GM19240 (cell line): ENCODE data around the gene RPTOR.

Source experiments
- DNase-seq: peaks from one replicate; pipeline ENCODE4 v3.0.0; 2011; ENCODE audit warnings: low spot score; ENCODE audit not compliant: insufficient read length

Gene RPTOR

GRCh38 chr17:80956321-80957190, 411.9 kb downstream of the RPTOR start:
- no peak for DNase-seq

GRCh38 chr17:80957461-80957941, 412.9 kb downstream of the RPTOR start:
- DNase-seq: no peak

- DNase-seq: no peak
These were observed 414.8 kb downstream of the RPTOR start for GRCh38 chr17:80959330-80960036.

- no peak for DNase-seq
These were observed 415.6 kb downstream of the RPTOR start for GRCh38 chr17:80960037-80960796.

GRCh38 chr17:80960797-80961452, 416.3 kb downstream of the RPTOR start:
- DNase-seq: no peak

GRCh38 chr17:80961541-80962330, 417.1 kb downstream of the RPTOR start:
- DNase-seq: no peak

GRCh38 chr17:80962356-80963329, 418.0 kb downstream of the RPTOR start:
- no peak for DNase-seq

GRCh38 chr17:80963812-80964543, 419.3 kb downstream of the RPTOR start:
- DNase-seq: no peak

GRCh38 chr17:80964544-80964856, 419.9 kb downstream of the RPTOR start:
- no peak for DNase-seq

GRCh38 chr17:80964859-80965580, 420.4 kb downstream of the RPTOR start:
- no peak for DNase-seq

- DNase-seq: no peak
These were observed 421.0 kb downstream of the RPTOR start for GRCh38 chr17:80965606-80966005.

- DNase-seq: no peak
These were observed 422.8 kb downstream of the RPTOR start for GRCh38 chr17:80967404-80967872.

- no peak for DNase-seq
These were observed 424.0 kb downstream of the RPTOR start for GRCh38 chr17:80968602-80969029.

GRCh38 chr17:80969030-80969673, 424.5 kb downstream of the RPTOR start:
- no peak for DNase-seq

- no peak for DNase-seq
These were observed 425.0 kb downstream of the RPTOR start for GRCh38 chr17:80969674-80970043.

- DNase-seq: peak; percentile 76
These were observed 425.6 kb downstream of the RPTOR start for GRCh38 chr17:80970044-80970761.
